ENCODE measurements around the gene HNRNPA0. TPM values are rescaled to one million over a fixed set of nuclear protein-coding genes. Genes with fewer than 3 reads are reported as not detected.

The HNRNPA0 gene
- total RNA-seq, 4 donors from 2014 or later = 5.8 to 13.2 (median 7.3) TPM

- TF ChIP-seq CTCF (IDR thresholded peaks at IDR 0.05) = no peak
- no peak for TF ChIP-seq POLR2A (IDR thresholded peaks at IDR 0.05)
- Histone ChIP-seq H3K36me3 (no peaks in the 10 kb centered on the region), H3K4me3 (no peak overlapping the region), H3K9me3 (no peaks in the 10 kb centered on the region), H3K27me3 (no peaks in the 10 kb centered on the region), H3K27ac (no peak overlapping the region), H3K4me1 (no peaks in the 10 kb centered on the region)
- no peak for DNase-seq
Observed at GRCh38 chr5:137714946-137715345, 39.2 kb downstream of the HNRNPA0 start.

GRCh38 chr5:137714494-137714893, 39.7 kb downstream of the HNRNPA0 start:
- TF ChIP-seq POLR2A (IDR thresholded peaks at IDR 0.05) = no peak
- TF ChIP-seq CTCF (IDR thresholded peaks at IDR 0.05) = no peak
- no peaks in the 10 kb centered on the region for H3K27me3 ChIP-seq
- no peaks in the 10 kb centered on the region for H3K4me1 ChIP-seq
- H3K9me3 ChIP-seq = no peaks in the 10 kb centered on the region
- H3K36me3 ChIP-seq = no peaks in the 10 kb centered on the region
- no peak overlapping the region for H3K27ac ChIP-seq
- no peak for DNase-seq
- no peak overlapping the region for H3K4me3 ChIP-seq

GRCh38 chr5:137712139-137712667, 42.0 kb downstream of the HNRNPA0 start:
- no peaks in the 10 kb centered on the region for H3K36me3 ChIP-seq
- no peak overlapping the region for H3K27ac ChIP-seq
- no peak overlapping the region for H3K4me3 ChIP-seq
- no peaks in the 10 kb centered on the region for H3K9me3 ChIP-seq
- no peaks in the 10 kb centered on the region for H3K27me3 ChIP-seq
- TF ChIP-seq CTCF (IDR thresholded peaks at IDR 0.05) (no peak), POLR2A (IDR thresholded peaks at IDR 0.05) (no peak)
- H3K4me1 ChIP-seq = no peaks in the 10 kb centered on the region
- DNase-seq = no peak

- Histone ChIP-seq H3K27ac (no peak overlapping the region), H3K9me3 (no peaks in the 10 kb centered on the region), H3K36me3 (no peaks in the 10 kb centered on the region), H3K4me3 (no peak overlapping the region), H3K4me1 (no peaks in the 10 kb centered on the region), H3K27me3 (no peaks in the 10 kb centered on the region)
- DNase-seq = no peak
- TF ChIP-seq CTCF (IDR thresholded peaks at IDR 0.05) = no peak
- no peak for TF ChIP-seq POLR2A (IDR thresholded peaks at IDR 0.05)
Observed at GRCh38 chr5:137710086-137710485, 44.1 kb downstream of the HNRNPA0 start.

- H3K9me3 ChIP-seq = no peaks in the 10 kb centered on the region
- TF ChIP-seq CTCF (IDR thresholded peaks at IDR 0.05) (no peak), POLR2A (IDR thresholded peaks at IDR 0.05) (no peak)
- no peak for DNase-seq
- H3K27me3 ChIP-seq = no peaks in the 10 kb centered on the region
- no peak overlapping the region for H3K4me3 ChIP-seq
- H3K36me3 ChIP-seq = no peaks in the 10 kb centered on the region
- H3K4me1 ChIP-seq = no peaks in the 10 kb centered on the region
- H3K27ac ChIP-seq = no peak overlapping the region
Observed at GRCh38 chr5:137708796-137709559, 45.2 kb downstream of the HNRNPA0 start.

Data from Peyer's patch (tissue), 4 donors.